Osteoblast (primary cell): ENCODE data around the gene SLC46A2. TPM values are rescaled to one million over a fixed set of nuclear protein-coding genes. Genes with fewer than 3 reads are reported as not detected.

Experiments used
- DNase-seq: peaks from one replicate; pipeline ENCODE4 v3.0.0; 2011; ENCODE audit warnings: low spot score, mixed read lengths; ENCODE audit not compliant: insufficient read length; ENCODE audit errors: missing footprints
- H2AFZ ChIP-seq: 2 replicates; pipeline ENCODE4 v1.6.0; 2011; ENCODE audit warnings: mild to moderate bottlenecking, low read length
- H3K27ac ChIP-seq: 2 replicates; pipeline ENCODE4 v1.5.1; 2011; ENCODE audit warnings: mild to moderate bottlenecking, low read depth, low read length, moderate library complexity
- H3K27me3 ChIP-seq: 2 replicates; pipeline ENCODE4 v1.6.0; 2012; ENCODE audit warnings: mild to moderate bottlenecking, control low read depth, inconsistent platforms, low read length, moderate library complexity; ENCODE audit not compliant: insufficient read depth
- H3K36me3 ChIP-seq: 2 replicates; pipeline ENCODE4 v1.5.1; 2011; ENCODE audit warnings: mild to moderate bottlenecking, low read length, control low read depth, moderate library complexity; ENCODE audit not compliant: insufficient read depth
- H3K4me1 ChIP-seq: 2 replicates; pipeline ENCODE4 v1.5.1; 2011; ENCODE audit warnings: mild to moderate bottlenecking, low read length, control low read depth, moderate library complexity; ENCODE audit not compliant: insufficient read depth
- H3K4me2 ChIP-seq: 2 replicates; pipeline ENCODE4 v1.6.0; 2011; ENCODE audit warnings: mild to moderate bottlenecking, low read length; ENCODE audit not compliant: insufficient read depth
- H3K4me3 ChIP-seq: fragments of 200-600 bp; sonication (generic); 3 replicates; pipeline ENCODE4 v1.5.1; 2012; ENCODE audit warnings: mild to moderate bottlenecking, low read length, inconsistent platforms; ENCODE audit not compliant: insufficient read depth
- H3K79me2 ChIP-seq: 2 replicates; pipeline ENCODE4 v1.6.0; 2012; ENCODE audit warnings: mild to moderate bottlenecking, low read length, control low read depth, inconsistent platforms; ENCODE audit not compliant: insufficient read depth
- H3K9me3 ChIP-seq: 2 replicates; pipeline ENCODE4 v1.5.1; 2011; ENCODE audit warnings: low read depth, low read length, control low read depth
- H4K20me1 ChIP-seq: 2 replicates; pipeline ENCODE4 v1.6.0; 2012; ENCODE audit warnings: mild to moderate bottlenecking, low read length, control low read depth; ENCODE audit not compliant: insufficient read depth
- CTCF ChIP-seq: IDR thresholded peaks from 2 replicates; pipeline ENCODE4 v1.5.1; 2011; ENCODE audit warnings: mild to moderate bottlenecking, low read depth, low read length, moderate library complexity; ENCODE audit errors: extremely low read depth
- total RNA-seq: library from RNA; depleted of rRNA; stranded (reverse); fragments of >200 nt; gene quantifications from 2 replicates; pipeline ENCODE4 v1.2.3, GENCODE V29; 2012

SLC46A2 gene
- total RNA-seq, 1 donor, result under 0.01 TPM

- TF ChIP-seq CTCF, result no peak
- no peak for DNase-seq
- Histone ChIP-seq H3K27ac (no peak overlapping the region), H3K9me3 (no peaks in the 10 kb centered on the region), H3K79me2 (no peaks in the 10 kb centered on the region), H3K4me1 (no peaks in the 10 kb centered on the region), H4K20me1 (no peaks in the 10 kb centered on the region), H3K36me3 (no peaks in the 10 kb centered on the region), H3K4me2 (no peak overlapping the region), H2AFZ (no peak overlapping the region), H3K27me3 (peaks cover 25% of the 10 kb centered on the region), H3K4me3 (no peak overlapping the region)
These were observed 21.1 kb upstream of the SLC46A2 start for GRCh38 chr9:112911736-112912135.

GRCh38 chr9:112905084-112905483 lies 14.4 kb upstream of the SLC46A2 start:
- H3K79me2 ChIP-seq, result no peaks in the 10 kb centered on the region
- H3K4me3 ChIP-seq, result no peak overlapping the region
- TF ChIP-seq CTCF, result no peak
- no peak overlapping the region for H2AFZ ChIP-seq
- H3K27ac ChIP-seq, result no peak overlapping the region
- H3K4me2 ChIP-seq, result no peak overlapping the region
- H3K9me3 ChIP-seq, result no peaks in the 10 kb centered on the region
- H4K20me1 ChIP-seq, result no peaks in the 10 kb centered on the region
- H3K27me3 ChIP-seq, result peaks cover 1% of the 10 kb centered on the region
- no peaks in the 10 kb centered on the region for H3K36me3 ChIP-seq
- peaks cover 5% of the 10 kb centered on the region for H3K4me1 ChIP-seq
- DNase-seq, result no peak

GRCh38 chr9:112900901-112901300 lies 10.2 kb upstream of the SLC46A2 start:
- no peak overlapping the region for H3K4me2 ChIP-seq
- H3K36me3 ChIP-seq, result no peaks in the 10 kb centered on the region
- H4K20me1 ChIP-seq, result no peaks in the 10 kb centered on the region
- no peak for TF ChIP-seq CTCF
- H3K4me1 ChIP-seq, result peaks cover 5% of the 10 kb centered on the region
- no peaks in the 10 kb centered on the region for H3K79me2 ChIP-seq
- no peak overlapping the region for H3K4me3 ChIP-seq
- DNase-seq, result no peak
- H3K27me3 ChIP-seq, result no peaks in the 10 kb centered on the region
- no peaks in the 10 kb centered on the region for H3K9me3 ChIP-seq
- H3K27ac ChIP-seq, result no peak overlapping the region
- H2AFZ ChIP-seq, result no peak overlapping the region

GRCh38 chr9:112900488-112900887 lies 9.8 kb upstream of the SLC46A2 start:
- no peaks in the 10 kb centered on the region for H3K79me2 ChIP-seq
- no peak overlapping the region for H3K4me3 ChIP-seq
- no peak for TF ChIP-seq CTCF
- H3K27me3 ChIP-seq, result no peaks in the 10 kb centered on the region
- H3K4me2 ChIP-seq, result no peak overlapping the region
- H3K36me3 ChIP-seq, result no peaks in the 10 kb centered on the region
- H3K4me1 ChIP-seq, result peaks cover 5% of the 10 kb centered on the region
- no peaks in the 10 kb centered on the region for H3K9me3 ChIP-seq
- no peaks in the 10 kb centered on the region for H4K20me1 ChIP-seq
- no peak for DNase-seq
- no peak overlapping the region for H3K27ac ChIP-seq
- peak overlapping the region; percentile 18 for H2AFZ ChIP-seq
